OCI-M2 (cell line): Measurements from ENCODE around the gene DNAJA1.
A peak's percentile ranks its signal among the peaks of the same experiment; 100 is the strongest.

Experiments used
- DNase-seq: peaks from one replicate; lab custom pipeline; 2025; ENCODE audit not compliant: unreplicated experiment; lab: John Stamatoyannopoulos, UW

DNAJA1 gene

DNA sequence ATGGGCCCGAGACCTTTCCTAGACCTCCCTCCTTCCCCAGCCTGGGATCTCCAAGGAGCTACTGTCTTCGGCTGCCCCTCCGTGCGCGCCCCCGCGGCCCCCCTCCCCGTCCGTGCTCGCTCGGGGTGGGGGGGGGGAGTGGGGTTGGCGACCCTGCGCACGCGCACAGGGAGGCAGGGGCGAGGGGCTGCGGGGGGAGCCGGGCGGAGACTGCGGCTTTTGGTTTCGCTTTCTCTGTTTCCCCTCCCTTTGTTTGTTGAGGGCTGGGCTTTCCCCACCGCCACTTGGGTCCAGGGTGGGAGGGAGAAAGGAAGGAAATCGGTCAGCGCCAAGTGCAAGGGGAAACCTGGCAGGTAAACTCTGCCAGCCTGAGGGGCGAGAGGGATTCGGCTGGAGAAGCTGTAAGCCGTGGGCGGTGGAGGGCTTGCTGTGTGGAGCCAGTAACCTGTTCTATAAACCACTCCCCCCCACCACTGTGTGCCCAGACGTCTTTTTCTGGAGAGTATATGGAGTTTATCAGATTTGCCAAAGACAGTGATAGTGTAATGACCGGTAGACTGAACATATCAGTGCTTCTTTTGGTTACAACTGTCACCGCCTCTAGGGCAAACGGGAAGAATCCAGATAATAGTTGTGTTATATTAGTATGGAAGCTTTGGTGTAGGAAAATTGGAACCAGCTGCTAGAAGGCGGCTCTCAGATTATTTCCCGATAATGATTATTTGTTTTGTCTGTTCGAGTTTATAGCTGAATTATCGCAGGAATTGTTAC lies 684 bp downstream of the DNAJA1 start:
- DNase-seq = peak; percentile 22

DNA sequence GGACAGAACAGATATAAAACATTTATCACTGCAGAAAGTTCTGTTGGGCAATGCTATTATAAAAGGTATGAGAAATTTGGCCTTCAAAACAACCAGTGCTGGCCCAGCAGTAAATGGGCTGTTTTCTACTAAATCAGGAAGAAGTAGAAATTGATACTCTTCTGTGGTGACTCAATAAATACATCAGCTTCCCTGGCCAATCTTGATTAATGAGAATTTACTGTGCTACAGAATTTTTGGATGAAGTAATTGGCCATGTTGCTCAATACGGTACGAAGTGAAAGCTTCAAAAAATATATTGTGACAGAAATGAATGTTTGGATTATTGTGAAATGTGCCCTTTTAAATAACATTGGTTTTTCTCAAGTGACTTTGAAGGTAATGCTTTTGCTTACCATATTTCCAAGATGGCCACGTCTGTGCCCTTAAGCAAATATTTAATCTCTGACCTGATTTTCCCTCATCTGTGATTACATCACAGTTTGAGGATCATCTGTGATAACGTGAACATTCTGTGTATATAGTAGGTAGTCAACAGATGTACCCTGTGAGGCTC lies 4.2 kb downstream of the DNAJA1 start:
- DNase-seq = no peak

DNA sequence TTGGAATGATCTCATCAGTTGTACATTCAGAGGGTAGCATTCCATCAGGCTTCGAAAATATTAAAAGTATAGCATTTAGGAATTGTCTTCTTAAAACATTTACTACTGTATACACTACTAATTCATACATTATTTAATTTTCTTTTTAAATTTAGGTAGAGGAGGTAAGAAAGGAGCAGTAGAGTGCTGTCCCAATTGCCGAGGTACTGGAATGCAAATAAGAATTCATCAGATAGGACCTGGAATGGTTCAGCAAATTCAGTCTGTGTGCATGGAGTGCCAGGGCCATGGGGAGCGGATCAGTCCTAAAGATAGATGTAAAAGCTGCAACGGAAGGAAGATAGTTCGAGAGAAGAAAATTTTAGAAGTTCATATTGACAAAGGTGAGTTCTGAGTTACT lies 5.2 kb downstream of the DNAJA1 start:
- DNase-seq = no peak

DNA sequence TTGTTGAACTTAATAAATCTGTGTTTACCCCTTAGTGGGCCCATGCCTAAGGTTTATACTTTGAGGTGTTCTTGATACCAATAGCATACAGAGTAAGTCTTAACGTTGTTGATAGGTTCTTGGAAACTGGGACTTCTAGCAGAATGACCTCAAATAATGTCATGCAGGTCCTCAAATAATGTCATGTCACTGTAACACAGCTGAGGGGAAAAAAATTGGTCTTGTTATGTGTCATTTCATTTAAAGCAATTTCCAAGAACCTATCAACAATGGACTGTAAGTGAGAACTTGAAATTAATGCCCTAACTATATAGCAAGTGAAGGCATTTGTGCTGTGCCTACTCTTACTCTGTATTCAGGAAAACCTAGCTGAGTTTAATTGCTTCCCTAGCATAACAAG lies 7.2 kb downstream of the DNAJA1 start:
- DNase-seq = no peak

DNA sequence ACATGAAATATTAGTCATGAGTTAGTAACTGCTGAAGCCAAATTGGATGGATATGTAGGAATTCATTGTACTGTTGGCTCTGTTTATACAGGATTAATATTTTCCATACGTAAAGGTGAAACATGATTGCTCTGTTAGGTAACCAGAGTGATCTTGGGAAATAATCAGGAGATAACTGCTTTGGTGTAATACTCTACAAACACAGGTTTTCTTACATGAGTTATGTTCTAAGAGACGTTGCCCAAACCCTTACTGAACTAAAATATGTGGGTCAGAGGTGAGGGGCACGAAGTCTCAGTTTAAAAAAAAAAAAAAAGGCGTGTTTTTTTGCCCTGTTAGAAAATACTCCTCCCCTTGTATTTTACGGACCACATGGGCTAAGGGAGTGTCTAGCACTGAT lies 7.8 kb downstream of the DNAJA1 start:
- DNase-seq = no peak

DNA sequence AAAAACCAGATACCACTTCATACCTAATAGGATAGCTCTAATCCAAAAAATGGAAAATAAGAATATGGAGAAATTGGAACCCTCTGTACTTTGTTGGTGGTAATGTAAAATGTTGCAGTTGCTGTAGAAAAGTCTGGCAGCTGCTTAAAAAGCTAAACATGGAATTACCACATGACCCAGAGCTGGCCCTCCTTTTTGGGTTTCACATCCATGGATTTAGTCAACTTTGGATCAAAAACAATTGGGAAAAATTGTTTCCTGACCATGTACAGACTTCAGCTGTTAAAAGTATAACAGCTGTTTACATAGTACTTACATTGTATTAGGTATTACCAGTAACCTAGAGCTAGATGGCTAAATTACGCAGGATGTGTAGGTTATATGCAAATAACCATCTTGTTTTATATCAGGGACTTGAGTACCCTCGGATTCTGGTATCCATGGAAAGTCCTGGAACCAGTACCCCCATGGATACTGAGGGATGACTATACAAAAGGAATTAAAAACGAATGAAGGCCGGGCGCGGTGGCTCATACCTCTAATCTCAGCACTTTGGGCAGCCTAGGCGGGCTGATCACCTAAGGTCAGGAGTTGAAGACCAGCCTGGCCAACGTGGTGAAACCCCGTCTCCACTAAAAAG lies 15.8 kb downstream of the DNAJA1 start:
- no peak for DNase-seq

DNA sequence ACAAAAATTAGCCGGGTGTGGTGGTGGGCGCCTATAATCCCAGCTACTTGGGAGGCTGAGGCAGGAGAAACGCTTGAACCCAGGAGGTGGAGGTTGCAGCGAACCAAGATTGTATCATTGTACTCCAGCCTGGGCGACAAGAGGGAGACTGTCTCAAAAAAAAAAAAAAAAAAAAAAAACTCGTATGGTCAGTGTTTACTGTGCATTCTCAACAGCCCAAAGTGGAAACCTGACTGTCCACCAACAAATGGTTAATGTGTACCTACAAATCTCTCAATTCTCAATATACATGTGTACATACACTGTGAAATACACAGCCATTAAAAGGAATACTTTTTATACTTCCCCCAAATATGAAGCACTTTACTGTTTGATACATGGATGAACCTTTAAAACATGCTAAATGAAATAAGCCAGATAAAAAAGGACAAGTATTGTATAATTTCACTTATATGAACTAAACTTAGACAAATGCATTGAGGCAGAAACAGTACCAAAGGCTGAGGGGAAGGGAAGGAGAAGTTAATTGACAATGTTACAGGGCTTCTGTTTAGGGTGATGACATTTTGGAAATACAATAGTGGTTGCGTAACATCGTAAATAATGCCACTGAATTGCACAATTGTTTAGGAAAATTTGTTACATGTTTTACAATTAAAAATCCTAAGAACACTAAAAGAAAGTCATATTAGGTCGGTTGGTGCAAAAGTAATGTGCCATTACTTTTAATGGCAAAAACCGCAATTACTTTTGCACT lies 16.5 kb downstream of the DNAJA1 start:
- DNase-seq = no peak

DNA sequence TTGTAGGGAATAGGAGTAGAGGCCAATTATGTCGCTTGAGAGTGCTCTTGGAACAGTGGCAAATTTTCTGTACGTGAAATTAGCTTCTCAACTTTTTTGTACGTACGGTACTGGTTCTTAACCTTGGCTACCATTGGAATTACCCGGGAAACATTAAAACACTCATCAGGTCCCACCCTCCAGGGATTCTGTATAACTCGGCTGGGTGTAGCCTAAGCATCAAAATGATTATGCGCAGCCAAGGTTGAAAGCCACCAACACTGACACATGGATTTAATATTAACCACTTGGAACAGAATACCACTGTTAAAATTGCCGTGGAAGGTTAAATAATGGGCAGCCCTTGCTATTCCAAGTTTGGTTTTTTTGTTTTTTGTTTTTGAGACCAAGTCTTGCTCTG lies 17.4 kb downstream of the DNAJA1 start:
- no peak for DNase-seq

DNA sequence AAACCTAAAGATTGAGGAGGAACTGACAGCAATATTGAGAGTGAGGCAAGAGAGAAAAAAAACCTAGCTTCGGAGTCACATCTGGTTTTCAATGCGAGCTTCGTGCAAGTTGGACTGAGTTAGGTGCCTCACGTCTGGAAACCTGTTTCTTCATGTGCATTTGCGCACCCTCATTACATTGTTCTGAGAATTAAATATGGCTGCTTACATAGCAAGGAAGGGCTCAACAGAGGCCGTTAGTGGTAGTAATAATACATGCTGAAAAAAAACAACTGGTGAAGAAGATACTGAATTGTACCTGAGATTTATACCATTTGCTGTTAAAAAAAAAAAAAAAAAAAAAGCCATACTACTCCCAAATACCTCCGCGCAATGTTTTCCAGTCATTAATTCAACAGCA lies 18.6 kb downstream of the DNAJA1 start:
- DNase-seq = no peak

DNA sequence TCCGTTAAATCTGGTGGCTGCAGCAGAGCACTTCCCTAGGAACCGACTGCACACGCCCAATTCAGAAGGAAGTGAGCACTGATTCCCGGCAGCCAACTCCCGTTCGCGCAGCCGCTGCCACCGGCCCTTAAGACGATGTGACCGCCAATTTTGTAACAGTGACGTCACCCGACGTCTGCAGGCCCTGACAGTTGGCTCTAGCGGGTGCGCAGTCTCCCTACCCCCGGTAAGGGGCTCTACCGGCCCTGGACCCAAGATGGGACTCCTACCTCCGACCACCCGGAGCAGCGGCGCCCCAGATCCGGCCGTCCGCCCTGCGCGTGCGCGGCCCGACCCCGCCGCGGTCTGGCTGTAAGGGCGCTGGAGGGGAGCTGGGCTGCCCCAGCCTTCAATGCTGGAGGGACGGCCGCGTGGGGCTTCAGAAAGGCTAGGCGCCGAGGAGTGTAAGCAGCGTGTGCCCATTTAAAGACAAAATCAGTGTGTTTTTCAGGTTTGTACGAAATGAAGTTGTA lies 19.1 kb downstream of the DNAJA1 start:
- DNase-seq = no peak

DNA sequence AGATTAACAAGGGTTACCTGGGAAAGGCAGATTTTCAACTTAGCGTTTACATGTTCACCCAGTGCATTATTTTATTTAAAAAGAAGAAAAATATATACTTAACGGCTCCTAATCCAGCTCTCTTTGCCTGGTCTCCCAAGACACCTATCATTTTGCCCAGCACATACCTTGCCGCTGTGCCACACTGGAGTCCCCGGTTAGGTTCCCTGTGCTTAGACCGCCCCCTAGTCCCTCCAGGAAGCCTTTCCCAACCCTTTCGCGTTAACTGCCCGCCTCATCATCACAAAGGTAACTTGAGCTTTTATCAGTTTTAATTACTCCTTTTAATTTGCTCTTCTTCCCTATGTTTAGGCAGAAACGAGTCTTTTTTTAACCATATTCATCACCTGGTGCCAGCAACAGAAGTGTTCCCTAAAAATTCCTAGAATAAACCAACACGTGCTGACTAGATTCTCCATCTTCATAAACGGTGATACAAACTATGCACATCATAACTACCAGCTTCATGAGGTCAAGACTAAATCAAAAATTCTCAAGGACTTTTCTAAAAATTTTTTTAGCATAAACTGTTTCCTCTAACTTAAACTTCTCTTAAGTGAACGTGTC lies 19.7 kb downstream of the DNAJA1 start:
- no peak for DNase-seq

DNA sequence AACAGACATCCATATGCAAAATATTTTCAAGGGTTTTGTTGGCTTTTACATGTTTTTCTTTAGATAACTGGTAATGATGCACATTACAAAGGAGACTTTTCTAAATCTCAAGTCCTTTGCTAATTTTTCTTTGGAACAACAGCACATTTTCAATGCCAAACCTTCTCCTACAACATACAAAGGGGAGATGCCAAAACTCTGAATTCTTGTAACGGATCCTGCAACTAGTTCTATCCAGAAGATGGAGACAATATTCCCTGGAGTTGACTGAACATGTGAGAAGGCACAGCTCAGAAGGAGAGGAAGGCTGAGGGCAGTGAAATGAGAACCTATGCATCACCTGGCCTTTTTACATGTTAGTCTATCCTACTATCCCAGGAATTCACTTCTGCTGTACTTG lies 21.0 kb downstream of the DNAJA1 start:
- DNase-seq = no peak

DNA sequence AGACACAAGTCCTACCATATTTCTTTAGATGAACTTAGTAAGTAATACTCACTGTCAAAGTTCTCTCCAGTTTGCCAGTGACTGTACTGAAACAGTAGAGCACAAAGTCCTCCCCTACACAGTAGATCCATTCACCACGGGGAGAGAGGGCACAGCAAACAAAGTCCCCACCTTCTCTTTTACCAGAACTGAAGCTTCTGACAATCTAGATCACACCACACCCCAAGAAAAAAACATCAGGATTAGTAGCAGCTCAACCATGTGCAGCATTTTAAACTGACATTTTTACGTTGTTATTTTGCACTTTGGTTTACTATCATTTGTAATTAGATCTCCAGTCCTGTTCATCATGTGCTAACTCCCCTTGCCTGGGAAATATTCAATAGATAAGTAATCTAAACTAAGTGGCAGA lies 23.0 kb downstream of the DNAJA1 start:
- DNase-seq = no peak

DNA sequence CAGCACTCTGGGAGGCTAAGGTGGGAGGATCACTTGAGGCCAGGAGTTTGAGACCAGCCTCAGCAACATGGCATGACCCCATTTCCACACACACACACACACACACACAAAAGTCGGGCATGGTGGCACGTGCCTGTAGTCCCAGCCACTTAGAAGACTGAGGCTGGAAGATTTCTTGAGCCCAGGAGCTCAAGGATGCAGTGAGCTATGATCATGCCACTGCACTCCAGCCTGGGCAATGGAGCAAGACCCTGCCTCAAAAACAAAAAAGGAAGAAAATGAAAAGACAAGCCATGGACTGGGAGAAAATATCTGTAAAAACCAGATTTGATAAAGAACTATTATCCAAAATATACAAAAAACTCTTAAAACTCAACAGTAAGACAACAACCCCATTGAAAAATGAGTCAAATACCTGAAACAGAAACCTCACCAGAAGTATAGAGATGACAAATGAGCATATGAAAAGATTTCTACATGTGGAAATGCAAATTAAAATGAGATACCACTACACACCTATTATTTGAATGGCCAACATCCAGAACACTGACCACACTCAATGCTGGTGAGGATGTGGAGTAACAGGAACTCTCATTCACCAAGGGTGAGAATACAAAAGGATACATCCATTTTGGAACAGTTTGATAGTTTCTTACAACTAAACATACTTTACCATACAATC lies 24.7 kb downstream of the DNAJA1 start:
- no peak for DNase-seq

DNA sequence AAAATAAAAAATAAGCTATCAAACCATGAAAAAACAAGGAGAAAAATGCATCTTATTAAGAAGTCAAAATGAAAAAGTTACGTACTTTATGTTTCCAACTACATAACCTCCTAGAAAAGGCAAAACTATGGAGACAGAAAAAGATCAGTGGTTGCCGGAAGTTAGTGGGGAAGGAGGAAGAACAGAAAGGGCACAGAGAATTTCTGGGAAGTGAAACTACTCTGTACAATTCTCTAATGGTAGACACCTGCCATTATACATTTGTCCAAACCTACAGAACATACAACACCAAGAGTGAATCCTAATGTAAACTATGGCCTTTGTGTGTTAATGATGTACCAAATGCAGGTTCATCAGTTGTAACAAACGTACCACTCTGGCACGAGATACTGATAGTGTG lies 26.1 kb downstream of the DNAJA1 start:
- no peak for DNase-seq

DNA sequence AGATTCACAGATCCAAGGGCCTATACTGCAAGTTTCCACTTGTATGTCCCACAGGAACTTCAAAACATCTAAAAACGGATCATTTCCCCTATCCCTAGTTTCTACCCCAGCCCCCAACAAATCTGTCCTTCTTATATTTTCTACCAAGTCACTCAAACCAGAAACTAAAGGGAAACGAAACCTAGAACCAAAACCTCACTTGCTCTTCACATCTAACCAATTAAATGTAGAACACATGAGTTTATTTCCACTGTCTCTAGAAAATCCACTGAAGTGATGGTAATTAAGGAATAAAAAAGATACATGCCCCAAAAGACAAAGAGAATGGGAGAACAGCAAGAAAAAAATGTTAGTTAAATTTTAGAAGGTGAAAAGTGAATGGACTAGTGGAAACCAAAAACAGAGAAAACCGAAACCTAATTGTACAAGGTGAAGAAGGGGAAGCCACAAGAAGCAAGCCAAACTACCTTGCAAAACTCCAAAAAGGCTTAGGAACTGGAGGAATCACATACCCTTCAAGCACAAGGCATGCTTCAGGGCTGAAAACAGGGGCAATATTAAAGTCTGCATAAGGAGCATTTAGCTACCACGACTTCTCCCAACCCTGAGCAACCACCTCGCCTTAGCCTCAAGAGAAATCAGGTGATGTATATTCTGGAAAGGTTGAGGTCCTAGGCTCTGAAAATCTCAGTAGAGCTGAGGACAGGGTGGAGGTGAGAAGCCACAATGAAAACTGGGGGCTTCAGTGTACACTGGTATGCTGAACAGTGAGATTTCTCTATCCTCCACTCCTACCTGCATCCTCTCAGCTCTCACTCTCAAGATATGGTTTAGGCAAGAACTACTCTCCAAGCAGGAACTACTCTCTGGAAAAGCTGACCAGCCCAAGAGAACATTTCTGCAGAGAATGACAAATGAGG lies 40.3 kb downstream of the DNAJA1 start:
- no peak for DNase-seq

DNA sequence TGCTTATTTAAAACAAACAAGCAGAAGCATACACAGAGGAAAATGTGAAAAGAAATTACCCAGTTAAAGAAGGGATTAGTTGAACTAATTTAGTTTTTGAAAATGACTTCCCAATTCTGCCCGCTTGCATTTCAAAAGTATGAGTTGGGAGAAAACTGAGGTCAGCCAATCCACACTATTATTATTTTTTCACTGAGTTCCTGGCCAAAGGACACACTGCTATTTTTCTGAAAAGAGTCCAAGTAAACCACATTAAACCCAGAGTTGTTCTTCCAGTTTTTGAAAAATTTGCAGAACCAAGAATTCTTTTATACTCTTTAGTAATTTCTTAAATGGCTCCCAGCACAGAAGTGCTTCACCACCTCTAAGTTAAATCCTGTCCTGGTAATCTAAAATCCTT lies 43.9 kb downstream of the DNAJA1 start:
- DNase-seq = no peak

DNA sequence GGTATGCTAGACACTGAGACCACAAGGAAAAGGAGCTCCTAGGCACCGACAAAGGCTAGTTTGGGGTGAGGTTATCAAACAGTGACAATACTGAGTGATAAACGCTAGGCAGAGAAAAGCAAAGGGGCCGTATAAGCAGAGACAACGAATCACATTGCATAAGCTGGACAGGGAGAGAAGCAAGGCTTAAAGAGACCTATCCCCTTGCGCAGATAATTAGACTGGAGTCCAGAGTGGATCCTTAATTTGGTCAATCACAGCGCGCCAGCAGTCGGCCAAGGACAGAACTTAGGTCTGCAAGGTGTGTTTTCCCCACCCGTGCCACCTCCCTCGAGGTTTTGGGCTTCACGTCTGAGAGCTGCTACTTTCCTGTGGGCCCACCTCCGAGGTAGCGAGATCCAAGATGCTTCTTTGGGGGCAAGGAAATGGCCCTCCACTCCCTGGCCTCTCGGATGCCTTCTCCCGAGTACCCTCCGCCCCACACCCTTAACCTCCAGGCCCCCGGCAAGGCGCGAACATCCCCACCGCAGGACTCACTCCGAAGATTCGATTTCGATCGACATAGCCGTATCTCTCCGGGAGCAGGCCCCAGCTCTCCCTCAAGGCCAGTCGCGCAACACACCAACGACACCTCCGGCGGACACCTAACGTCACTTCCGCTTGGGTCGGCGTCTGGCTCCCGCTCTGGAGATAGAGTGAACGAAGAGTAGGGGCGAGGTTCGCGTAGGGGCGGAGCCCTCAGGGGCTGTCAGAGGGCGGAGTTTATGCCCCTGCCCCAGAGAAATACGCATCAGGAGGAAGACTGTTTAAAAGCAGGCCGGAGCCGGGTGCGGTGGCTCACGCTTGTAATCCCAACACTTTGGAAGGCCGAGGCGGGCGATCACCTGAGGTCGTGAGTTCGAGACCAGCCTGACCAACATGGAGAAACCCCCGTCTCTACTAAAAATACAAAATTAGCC lies 51.3 kb downstream of the DNAJA1 start, which contains the start of gene SMU1:
Gene SMU1, minus strand, starts transcription at position 629 of the 959 bp plus-strand sequence. Its CDS starts 66 bp downstream, at position 563.
- peak; percentile 61 for DNase-seq
